GM18508 (cell line): ENCODE measurements around the gene ZNF710.
"Not testable (repeated sequence)": the region's sequence is repeated elsewhere in the genome, so short reads cannot be mapped to it uniquely, and the experiment has no call there.

ENCODE experiments used
- ATAC-seq: cut with Tn5 transposase; IDR thresholded peaks from one replicate; pipeline ENCODE4 v1.9.1; 2021; ENCODE audit warnings: moderate number of reproducible peaks; ENCODE audit not compliant: insufficient read depth, unreplicated experiment

Gene ZNF710

DNA sequence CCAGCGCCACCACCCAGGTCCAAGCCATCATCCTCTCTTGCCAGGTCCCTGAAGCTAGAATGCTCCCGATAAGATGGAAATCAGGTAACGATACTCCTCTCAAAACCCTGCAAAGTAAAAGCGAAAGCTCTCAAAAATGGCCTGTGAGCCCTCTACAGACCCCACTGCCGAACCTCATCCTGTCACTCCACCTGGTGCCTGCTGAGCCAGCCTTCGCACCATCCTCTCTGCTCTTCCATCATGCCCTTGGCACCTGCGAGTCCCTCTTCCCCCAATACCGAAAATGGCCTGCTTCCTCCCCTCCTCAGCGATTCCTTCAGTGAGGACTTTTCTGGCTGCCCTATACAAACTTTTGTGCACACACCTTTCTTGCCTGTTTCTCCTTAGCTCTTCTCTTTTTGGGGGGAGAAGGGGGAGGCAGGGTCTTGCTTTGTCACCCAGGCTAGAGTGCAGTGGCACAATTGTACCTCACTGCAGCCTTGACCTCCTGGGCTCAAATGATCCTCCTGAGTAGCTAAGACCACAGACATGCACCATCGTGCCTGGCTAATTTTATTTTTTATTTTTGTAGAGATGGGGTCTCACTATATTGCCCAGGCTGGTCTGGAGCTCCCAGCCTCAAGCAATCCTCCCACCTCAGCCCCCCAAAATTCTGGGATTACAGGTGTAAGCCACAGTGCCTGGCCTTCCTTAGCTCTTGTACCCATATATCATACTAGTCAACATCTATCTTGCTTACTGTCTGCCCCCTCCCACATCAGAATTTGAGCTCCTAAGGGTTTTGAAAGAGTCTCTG lies 98.1 kb downstream of the ZNF710 start:
- ATAC-seq: no peak

DNA sequence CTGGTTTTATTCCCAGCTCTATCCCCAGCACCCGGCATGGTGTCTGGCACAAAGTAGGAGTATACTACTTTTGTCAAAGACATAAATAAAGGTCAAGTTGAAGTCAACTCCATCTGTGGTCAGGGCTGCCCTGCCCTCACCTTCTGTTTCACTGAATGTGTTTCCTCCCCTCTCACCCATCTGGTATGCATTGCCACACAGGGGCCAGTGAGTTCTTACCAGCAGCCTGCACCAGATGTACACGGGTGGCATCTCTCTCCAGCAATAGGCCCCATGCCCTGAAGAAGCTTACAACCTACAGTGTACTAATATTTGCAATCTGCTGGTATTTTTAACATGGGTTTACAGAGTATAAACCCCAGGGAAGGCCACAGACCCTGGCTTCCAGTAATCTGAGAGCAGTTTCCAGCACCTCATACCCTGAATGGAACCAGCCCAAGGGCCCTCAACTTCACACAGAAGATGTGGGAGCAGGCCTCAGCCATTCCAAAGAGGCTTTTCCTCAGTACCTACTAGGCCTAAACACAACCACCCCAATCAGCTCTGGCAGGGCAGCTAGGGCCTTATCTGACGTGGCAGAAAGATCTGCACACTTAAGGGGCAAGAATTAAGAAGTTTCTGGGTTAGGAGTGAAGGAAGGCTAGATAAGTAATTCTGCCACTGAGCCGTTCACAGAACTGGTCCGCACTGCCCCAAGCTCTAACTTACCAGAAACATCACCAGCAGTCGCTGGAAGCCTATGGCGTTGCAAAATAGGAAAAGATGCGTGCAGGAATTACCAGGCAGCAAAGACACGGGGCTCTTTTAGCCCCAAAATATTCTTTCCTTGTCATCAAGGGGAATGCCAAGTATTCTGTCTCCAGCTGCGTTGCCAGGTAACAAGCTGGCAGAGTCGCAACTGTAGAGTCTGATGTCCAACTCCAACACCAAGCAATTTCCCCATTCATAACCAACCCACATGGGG lies 99.0 kb downstream of the ZNF710 start:
- ATAC-seq: no peak

DNA sequence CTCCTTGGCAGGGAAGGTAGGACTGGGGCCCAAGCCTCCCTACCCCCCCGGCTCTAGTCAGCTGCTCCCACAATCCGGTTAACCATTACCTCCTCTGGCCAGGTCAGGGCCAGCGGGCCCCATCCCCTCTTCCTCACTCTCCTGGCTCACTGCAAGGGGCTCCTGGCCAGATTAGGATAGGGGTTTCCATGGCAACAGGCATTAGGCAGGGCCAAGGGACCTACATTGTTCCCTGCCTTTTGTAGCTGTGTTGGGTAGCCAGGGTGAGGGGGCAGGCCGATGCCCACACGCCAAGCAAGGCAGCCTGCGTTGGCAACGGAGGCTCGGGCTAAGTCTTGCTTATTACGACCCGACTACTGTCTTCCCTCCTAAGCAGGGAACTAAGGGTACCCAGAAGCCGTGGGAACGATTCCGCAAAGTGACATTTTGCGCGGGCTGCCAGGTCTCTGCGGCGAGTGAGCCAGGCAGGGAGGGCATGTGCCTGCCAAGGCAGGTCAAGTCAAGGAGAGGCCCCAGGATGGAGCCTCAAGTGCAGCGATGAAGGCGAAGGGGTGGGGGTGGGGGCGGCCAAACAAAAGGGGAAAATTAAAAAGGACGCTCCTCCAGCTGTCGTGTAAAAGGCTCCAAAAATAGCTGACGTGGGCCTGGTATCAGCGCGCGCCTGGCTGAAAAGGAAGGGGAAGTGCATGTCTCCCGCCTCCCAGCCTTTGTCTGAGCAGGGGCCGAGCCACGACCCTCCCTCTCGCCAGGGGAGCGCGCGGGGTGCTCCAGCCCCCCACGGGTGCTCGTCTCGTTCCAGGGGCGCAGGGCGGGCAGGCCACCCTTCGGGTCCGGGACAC lies 100.2 kb downstream of the ZNF710 start:
- ATAC-seq: no peak

DNA sequence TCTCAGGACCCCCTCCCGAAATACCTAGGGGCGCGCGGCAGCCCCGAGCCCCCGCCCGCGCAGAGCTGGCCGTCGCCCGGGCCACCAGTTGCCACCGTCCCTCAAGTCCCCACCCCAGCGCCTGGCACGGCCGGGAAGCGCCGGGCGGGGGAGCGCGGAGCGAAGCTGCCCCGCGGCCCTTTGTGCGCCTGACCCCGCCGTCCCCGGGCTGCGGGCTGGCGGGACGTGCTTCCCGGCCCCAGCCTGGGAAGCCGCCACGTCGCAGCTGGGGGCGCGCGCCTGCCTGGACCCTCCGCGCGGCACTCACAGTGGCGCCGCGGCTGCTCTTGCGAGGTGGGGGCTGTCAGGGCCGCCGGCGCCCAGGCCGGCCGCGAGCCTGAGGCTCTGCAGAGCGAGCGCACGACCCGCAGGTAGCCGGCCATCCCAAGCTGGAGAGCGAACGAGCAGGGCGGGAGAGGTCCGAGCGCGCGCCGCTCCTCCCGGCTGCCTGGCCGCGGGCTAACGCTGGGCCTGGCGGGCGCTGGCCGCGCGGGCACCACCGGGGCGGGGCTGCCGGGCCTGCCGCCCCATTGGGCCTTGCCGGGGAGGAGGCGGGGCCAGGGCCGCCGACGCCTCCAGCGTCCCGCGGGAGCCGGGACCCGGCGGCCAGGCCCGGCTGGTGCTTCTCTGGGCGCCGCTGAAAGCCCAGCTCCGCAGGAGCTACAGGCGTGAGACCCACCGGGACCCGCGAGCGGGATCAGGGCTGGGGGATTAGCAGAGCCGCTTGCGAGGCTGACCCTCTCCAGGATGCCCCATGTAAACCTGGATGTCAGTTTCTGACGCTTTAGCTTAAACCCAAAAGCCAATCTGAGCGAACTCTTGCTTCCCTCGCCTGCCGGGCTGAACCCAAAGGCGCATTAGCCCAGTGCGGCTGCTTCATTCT lies 101.1 kb downstream of the ZNF710 start, which contains the start of gene IDH2:
Gene IDH2, minus strand, starts transcription at position 500 of the 922 bp plus-strand sequence. Its CDS starts 78 bp downstream, at position 422.
- no peak for ATAC-seq

DNA sequence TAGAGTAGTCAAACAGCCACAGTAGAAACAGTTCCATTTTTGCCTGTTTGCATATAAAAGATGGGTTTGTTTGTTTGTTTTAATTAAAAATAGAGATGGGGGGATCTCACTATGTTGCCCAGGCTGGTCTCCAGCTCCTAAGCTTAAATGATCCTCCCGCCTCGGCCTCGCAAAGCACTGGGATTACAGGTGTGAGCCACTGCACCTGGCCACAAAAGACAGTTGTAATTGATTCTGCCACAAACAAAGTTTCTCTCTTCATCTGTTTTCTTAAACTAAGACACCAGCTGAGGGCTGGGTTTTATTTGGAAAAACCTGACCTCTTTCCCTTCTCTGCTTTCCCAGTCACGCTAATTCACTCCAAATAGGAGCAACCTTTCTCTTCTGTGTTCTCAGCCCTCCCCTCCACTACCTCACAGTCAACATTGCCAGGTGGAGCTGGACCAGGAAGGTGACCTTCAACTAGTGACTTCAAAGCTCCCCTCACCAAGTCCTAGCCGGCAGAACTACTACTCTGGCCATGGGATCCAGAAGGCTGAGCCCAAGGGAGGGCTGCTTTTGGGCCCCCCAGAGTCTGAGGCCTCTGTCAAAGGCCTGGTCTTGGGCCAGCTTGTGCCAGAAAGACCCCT lies 102.7 kb downstream of the ZNF710 start:
- no peak for ATAC-seq

DNA sequence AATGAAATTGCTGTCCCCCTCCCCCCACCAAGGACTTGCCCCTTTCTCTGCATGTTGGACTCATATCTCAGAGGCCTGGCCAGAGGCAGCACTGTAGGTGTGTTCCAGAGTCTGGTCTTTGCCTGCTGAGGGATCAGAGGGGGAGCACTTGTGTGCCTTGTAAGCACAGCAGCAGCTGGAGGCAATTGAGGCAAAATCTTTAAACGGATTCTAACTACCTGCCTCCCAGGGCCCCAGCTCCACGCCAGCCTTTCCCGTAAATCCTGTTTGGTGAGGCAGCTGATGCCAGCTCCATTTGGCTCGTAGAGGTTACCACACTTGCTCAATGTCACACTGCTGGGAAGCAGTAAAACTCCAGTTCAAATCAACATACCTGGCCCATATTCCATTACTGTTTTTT lies 103.4 kb downstream of the ZNF710 start:
- ATAC-seq: no peak

DNA sequence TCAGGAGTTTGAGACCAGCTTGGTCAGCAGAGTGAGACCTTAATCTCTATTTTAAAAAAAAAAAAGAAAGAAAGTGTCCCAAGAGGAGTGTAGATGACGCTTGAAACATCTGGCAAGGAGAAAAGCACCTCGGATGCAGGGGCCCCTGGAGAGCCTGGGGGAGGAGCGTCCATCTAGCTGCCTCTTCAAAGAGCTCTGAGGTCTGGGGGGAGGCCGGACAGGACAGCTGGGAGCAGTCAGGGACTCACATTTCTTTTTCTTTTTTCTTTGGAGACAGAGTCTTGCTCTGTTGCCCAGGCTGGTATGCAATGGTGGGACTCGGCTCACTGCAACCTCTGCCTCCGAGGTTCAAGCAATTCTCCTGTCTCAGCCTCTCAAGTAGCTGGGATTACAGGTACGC lies 104.4 kb downstream of the ZNF710 start:
- no peak for ATAC-seq

DNA sequence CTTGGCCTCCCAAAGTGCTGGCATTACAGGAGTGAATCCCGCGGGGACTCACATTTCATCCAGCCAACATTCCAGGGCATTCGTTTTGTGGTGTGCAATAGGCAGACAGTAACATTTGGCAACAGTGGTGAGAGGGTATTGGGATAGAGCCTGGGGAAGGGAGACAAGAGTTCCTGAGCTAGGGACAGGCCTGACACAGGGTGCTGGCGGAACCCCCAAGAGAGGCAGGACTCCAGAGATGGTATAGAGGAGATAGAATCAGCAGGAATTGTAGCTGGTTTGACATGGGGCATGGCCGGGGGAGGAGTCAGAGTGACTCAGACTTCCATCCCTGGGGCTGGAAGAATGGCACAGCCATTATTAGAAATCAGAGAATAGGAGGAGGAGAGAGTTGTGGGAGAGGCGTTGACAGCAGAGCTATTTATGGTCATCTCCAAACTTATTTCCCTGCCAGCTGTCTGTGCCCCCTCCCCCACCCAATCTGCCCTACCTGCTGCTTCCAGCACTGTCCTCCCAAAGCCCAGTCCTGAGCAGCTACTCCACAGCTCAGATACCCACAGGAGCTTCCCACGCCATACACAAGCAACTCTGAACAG lies 105.5 kb downstream of the ZNF710 start:
- ATAC-seq: no peak

DNA sequence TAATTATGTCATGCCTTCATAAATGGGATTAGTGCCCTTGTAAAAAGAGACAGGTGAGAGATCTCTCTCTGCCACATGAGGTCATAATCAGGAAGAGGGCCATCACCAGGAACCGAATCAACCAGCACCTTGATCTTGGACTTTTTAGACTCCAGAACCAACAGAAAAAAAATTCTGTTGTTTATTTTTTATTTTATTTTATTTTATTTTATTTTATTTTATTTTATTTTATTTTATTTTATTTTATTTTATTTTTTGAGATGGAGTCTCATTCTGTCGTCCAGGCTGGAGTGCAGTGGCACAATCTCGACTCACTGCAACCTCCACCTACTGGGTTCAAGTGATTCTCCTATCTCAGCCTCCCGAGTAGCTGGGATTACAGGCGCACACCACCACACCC lies 106.9 kb downstream of the ZNF710 start:
- not testable (repeated sequence) for ATAC-seq

DNA sequence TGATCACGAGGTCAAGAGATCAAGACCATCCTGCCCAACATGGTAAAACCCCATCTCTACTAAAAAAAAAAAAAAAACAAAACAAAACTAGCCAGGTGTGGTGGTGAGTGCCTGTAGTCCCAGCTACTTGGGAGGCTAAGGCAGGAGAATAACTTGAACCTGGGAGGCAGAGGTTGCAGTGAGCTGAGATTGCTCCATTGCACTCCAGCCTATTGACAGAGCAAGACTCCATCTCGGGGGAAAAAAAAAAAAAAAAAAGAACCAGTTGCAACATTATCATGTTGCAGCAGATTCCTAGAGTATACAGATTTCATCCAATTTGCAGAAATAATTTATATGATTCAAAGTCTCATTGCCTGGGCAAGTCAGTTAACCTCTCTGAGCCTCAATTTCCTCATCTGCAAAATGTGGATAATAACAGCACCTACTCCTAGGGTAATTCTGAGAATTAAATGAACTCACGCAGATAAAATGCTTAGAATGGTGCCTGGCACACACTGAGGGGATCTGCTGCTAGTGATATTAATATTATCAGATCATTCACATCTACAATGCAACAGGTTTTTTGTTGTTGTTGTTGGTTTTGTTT lies 108.1 kb downstream of the ZNF710 start:
- ATAC-seq: not testable (repeated sequence)

DNA sequence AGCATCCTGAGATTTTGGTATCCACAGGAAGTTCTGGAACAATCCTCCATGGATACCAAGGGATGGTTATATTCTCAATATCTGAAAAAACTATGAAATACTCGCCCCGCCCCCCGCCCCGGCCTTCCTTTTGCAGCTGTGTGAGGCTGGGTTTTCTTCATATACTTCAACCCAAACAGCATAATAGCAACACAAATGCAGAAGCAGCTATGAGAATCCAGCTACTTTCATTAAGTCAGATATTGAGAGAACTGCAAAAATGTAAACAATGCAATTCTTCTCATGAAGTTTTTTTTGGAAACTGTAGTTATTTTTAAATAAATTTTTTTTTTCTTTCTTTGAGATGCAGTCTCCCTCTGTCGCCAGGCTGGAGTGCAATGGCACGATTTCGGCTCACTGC lies 112.0 kb downstream of the ZNF710 start:
- no peak for ATAC-seq

DNA sequence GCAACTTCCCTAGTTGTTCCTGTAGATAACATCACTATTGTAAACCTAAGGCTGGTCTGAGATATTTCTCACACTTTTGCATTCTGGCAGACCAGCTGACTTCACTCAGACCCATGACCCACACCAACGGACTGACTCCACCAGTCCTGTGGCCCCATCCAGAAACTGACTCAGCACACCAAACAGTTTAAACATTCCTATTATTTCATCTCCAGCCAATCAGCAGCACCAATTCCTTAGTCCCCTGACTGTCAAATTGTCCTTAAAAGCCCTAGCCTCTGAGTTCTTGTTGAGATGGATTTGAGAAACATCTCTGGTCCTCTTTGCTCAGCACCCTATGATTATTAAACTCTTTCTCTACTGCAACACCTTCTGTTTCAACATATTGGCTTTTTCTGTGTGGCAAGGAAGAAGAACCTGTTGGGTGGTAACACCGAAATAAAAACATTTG lies 113.4 kb downstream of the ZNF710 start:
- ATAC-seq: no peak

DNA sequence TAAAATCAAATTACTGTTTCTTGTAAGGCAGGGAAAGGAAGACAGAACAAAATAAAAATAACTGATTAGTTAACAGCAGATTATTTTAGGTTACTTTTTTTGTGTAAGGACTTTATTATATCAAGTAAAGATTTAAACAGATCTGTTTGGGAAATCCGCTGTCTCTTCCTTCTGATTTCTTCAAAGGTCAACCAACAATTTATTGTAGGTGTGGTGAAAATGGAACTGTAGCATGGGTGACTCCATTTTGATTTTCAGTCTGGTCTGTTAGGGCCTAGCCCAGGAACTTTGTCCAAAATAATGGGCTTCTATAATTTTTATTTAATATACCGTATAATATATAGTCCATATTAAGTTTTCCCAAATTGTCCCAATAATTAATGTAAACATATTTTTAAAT lies 114.7 kb downstream of the ZNF710 start:
- ATAC-seq: no peak

DNA sequence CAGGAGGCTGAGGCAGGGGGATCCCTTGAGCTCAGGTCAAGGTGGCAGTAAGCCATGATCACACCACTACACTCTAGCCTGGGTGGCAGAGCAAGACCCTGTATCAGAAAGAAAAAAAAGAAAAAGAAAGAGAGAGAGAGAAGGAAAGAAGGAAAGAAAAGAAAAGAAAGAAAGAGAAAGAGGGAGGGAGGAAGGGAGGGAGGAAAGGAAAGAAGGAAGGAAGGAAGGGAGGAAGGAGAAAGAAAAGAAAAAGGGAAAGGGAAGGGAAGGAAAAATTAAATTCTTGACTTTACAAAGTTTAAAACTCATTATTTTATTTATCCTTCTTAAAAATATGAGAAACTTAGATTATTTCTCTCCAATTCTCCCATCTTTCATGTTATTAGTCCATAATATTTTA lies 118.2 kb downstream of the ZNF710 start:
- no peak for ATAC-seq

DNA sequence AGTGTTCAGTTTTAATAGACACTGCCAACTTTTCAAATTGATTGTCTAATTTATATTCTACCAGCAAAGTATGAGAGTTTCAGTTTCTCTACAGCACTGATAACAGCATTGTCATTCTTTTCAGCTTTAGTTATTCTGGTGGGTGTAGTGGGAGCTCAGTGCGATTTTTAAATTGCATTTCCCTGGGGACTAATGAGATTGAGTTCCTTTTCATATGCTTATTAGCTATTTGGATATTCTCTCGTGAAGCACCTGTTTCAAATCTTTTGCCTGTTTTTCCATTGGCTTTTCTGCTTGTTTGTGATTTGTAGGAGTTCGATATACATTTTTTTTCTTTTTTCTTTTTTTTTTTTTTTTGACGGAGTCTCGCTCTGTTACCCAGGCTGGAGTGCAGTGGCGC lies 120.0 kb downstream of the ZNF710 start:
- no peak for ATAC-seq

DNA sequence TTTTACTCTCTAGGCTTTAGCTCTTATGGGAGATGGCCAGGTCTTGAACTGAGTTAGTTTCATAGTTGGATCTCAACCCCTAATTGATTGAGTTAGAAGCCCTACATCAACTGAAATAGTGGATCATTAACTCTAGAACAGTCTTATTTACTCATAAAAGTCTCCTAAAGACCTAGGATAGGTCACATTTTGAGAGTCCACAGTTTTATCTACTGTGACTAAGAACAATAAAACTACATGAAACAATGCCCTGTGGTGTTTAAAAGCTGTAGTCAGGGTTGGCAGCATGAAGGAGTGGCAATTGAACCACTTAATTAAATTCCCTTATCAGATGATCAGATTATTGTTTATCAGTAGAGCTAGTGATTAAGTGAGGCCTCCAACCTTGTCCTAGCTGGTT lies 123.4 kb downstream of the ZNF710 start:
- ATAC-seq: no peak

DNA sequence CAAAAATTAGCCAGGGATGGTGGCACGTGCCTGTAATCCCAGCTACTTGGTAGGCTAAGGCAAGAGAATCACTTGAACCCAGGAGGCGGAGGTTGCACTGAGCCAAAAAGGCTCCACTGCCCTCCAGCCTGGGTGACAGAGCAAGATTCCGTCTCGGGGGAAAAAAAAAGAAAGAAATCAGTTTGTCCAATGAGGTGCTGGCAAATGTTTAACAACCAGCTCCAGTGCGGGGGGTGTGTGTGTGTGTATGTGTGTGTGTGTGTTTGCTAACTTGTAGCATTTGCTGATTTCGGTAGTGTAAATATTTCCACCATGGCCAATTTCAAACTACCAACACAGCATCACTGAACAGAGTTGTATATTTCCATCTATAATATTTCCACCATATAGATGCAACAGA lies 124.9 kb downstream of the ZNF710 start:
- ATAC-seq: no peak
